BJ (cell line): Measurements from ENCODE around the gene GRIN2C. TPM values are rescaled to one million over a fixed set of nuclear protein-coding genes. Genes with fewer than 3 reads are reported as not detected.

ENCODE experiments used
- CTCF ChIA-PET: fragments of 350-600 bp; formaldehyde crosslinking; extraction: SDS; loops from one replicate; lab custom pipeline; 2021; ENCODE audit warnings: antibody characterized with exemption, inconsistent platforms; lab: Yijun Ruan, JAX
- POLR2A ChIA-PET: fragments of 300-600 bp; sonication (Branson Sonifier 250); formaldehyde crosslinking; extraction: SDS; loops from one replicate; lab custom pipeline; 2021; ENCODE audit warnings: antibody characterized with exemption; lab: Charles Lee
- DNase-seq: peaks from one replicate; pipeline ENCODE4 v3.0.0-alpha.2; 2011; ENCODE audit warnings: low read depth
- H3K27me3 ChIP-seq: 2 replicates; pipeline ENCODE4 v1.6.0; 2011; ENCODE audit warnings: low read length; ENCODE audit not compliant: control insufficient read depth, insufficient read depth
- H3K36me3 ChIP-seq: 2 replicates; pipeline ENCODE4 v1.5.1; 2011; ENCODE audit warnings: low read length; ENCODE audit not compliant: control insufficient read depth, insufficient read depth
- H3K4me3 ChIP-seq: 2 replicates; pipeline ENCODE4 v1.5.1; 2011; ENCODE audit warnings: low read depth, mild to moderate bottlenecking, control low read depth, low read length
- CTCF ChIP-seq: IDR thresholded peaks from 2 replicates; pipeline ENCODE4 v1.5.1; 2011; ENCODE audit warnings: low read depth, mild to moderate bottlenecking, control low read depth, inconsistent platforms, low read length, moderate library complexity; ENCODE audit not compliant: insufficient read depth
- polyA plus RNA-seq: library from polyadenylated mRNA; depleted of rRNA; stranded (reverse); fragments of >200 nt; gene quantifications from 2 replicates; pipeline ENCODE4 v1.2.3, GENCODE V29; 2011

Gene GRIN2C
- polyA plus RNA-seq, 1 experiment: 0.04 TPM

GRCh38 chr17:74873874-74874614 lies 14.4 kb upstream of the GRIN2C start:
- no peak for DNase-seq
- CTCF ChIA-PET: interaction anchor here (0.7 to 1.7 kb wide), 7 partner anchors 14 to 240 kb away, joined by 3 to 7 read pairs (median 3); no protein-coding TSS in a partner anchor
- Histone ChIP-seq H3K27me3 (peaks cover 9% of the 10 kb centered on the region), H3K36me3 (peaks cover 2% of the 10 kb centered on the region; the same call in 1 of the 2 replicates), H3K4me3 (peak overlapping the region; percentile 56)
- TF ChIP-seq CTCF: no peak
- POLR2A ChIA-PET: no interaction called here

- CTCF ChIA-PET: interaction anchor here (0.9 to 1.3 kb wide), 6 partner anchors 11 to 241 kb away, joined by 3 to 8 read pairs (median 3); no protein-coding TSS in a partner anchor
- Histone ChIP-seq H3K4me3 (peak overlapping the region; percentile 83), H3K36me3 (peaks cover 2% of the 10 kb centered on the region; the same call in 1 of the 2 replicates), H3K27me3 (peaks cover 3% of the 10 kb centered on the region)
- POLR2A ChIA-PET: interaction anchor here (0.7 kb wide), 1 partner anchor 19 kb away, joined by 20 read pairs; no protein-coding TSS in a partner anchor
- DNase-seq: peak; percentile 99
- no peak for TF ChIP-seq CTCF
Measured at GRCh38 chr17:74873037-74873873, 13.6 kb upstream of the GRIN2C start.

- DNase-seq: no peak
- Histone ChIP-seq H3K27me3 (no peaks in the 10 kb centered on the region), H3K4me3 (peak within 1 kb of the TSS; percentile 83), H3K36me3 (peaks cover 5% of the 10 kb centered on the region)
- POLR2A ChIA-PET: interaction anchor here (0.7 kb wide), 1 partner anchor 77 kb away, joined by 3 read pairs; no protein-coding TSS in a partner anchor
- CTCF ChIA-PET: interaction anchor here (0.9 to 17.3 kb wide), 9 partner anchors 10 to 242 kb away, joined by 3 to 297 read pairs (median 3); no protein-coding TSS in a partner anchor
- no peak for TF ChIP-seq CTCF
Measured at GRCh38 chr17:74872313-74873036, 12.8 kb upstream of the GRIN2C start, which contains the start of gene FDXR. TSS of gene FDXR (minus strand) at chr17:74872994. CDS start at chr17:74872944, 50 bp downstream.

- Histone ChIP-seq H3K36me3 (peaks cover 7% of the 10 kb centered on the region), H3K27me3 (no peaks in the 10 kb centered on the region), H3K4me3 (peak overlapping the region; percentile 83)
- DNase-seq: no peak
- no peak for TF ChIP-seq CTCF
- POLR2A ChIA-PET: interaction anchor here (0.7 kb wide), 1 partner anchor 76 kb away, joined by 3 read pairs; no protein-coding TSS in a partner anchor
- CTCF ChIA-PET: interaction anchor here (0.7 to 17.3 kb wide), 4 partner anchors 9 to 110 kb away, joined by 3 to 297 read pairs (median 10); no protein-coding TSS in a partner anchor
Measured at GRCh38 chr17:74871356-74872076, 11.8 kb upstream of the GRIN2C start.
